NCI-H226 (cell line): ENCODE results near the gene REPS2.
A peak's percentile ranks its signal among the peaks of the same experiment; 100 is the strongest.
"Not testable (repeated sequence)": the region's sequence is repeated elsewhere in the genome, so short reads cannot be mapped to it uniquely, and the experiment has no call there.

ENCODE experiments used
- DNase-seq: peaks from one replicate; pipeline ENCODE4 v3.0.0-alpha.2; 2015

Gene REPS2

DNA sequence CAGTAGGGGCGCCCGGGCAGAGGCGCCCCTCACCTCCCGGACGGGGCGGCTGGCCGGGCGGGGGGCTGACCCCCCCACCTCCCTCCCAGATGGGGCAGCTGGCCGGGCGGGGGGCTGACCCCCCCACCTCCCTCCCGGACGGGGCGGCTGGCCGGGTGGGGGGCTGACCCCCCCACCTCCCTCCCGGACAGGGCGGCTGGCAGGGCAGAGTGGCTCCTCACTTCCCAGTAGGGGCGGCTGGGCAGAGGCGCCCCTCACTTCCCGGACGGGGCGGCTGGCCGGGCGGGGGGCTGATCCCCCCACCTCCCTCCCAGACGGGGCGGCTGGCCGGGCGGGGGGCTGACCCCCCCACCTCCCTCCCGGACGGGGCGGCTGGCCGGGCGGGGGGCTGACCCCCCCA is 18.5 kb downstream of the REPS2 start:
- not testable (repeated sequence) for DNase-seq

DNA sequence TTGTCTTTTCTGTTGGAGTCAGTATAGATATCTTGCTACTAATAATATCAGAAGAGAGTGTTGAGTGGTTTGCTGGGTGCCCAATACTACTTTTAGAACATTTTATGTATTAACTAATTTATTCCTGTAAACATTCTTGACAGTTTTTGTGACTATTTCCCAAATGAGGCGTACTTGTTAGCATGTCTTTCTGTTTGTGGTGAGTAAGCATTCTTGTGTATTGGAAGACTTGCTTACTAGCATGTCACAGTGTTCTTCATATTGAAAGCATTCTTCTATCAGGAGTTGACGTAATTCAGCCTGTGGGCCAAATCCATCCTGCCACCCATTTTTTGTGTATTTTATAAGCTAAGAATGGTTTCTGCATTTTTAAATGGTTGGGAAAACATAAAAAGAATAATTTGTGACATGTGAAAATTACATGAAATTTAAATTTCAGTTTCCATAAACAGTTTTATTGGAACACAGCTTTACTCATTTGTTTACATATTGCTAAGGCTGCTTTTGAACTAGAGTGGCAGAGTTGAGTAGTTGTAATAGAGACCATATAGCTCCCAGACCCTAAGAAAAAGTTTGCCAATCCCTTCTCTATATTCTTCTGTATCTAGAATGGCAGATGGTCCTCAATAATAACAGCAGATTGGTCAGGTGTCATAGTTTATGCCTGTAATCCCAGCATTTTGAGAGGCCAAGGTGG is 20.4 kb downstream of the REPS2 start:
- no peak for DNase-seq

DNA sequence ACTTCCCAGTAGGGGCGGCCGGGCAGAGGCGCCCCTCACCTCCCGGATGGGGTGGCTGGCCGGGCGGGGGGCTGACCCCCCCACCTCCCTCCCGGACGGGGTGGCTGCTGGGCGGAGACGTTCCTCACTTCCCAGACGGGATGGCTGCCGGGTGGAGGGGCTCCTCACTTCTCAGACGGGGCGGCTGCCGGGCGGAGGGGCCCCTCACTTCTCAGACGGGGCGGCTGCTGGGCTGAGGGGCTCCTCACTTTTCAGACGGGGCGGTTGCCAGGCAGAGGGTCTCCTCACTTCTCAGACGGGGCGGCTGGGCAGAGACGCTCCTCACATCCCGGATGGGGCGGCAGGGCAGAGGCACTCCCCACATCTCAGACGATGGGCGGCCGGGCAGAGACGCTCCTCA is 22.3 kb downstream of the REPS2 start:
- not testable (repeated sequence) for DNase-seq

GRCh38 chrX:16970977-16971376 is 24.5 kb downstream of the REPS2 start:
- peak; percentile 47 for DNase-seq

- no peak for DNase-seq
Observed at GRCh38 chrX:16971694-16972093, 25.2 kb downstream of the REPS2 start.

DNA sequence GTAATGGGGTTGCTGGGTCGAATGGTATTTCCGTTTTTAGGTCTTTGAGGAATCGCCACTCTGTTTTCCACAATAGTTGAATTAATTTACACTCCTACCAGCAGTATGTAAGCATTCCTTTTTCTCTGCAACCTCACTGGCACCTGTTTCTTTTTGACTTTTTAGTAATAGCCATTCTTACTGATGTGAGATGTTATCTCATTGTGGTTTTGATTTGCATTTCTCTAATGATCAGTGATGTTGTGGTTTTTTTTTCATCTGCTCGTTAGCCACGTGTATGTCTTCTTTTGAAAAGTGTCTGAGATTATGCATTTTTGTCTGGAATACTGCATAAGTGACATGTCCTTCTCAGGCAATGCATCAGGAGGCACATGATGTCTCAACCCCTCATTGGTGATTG is 28.8 kb downstream of the REPS2 start:
- no peak for DNase-seq

GRCh38 chrX:16977771-16978170 is 31.3 kb downstream of the REPS2 start:
- DNase-seq, result no peak

DNA sequence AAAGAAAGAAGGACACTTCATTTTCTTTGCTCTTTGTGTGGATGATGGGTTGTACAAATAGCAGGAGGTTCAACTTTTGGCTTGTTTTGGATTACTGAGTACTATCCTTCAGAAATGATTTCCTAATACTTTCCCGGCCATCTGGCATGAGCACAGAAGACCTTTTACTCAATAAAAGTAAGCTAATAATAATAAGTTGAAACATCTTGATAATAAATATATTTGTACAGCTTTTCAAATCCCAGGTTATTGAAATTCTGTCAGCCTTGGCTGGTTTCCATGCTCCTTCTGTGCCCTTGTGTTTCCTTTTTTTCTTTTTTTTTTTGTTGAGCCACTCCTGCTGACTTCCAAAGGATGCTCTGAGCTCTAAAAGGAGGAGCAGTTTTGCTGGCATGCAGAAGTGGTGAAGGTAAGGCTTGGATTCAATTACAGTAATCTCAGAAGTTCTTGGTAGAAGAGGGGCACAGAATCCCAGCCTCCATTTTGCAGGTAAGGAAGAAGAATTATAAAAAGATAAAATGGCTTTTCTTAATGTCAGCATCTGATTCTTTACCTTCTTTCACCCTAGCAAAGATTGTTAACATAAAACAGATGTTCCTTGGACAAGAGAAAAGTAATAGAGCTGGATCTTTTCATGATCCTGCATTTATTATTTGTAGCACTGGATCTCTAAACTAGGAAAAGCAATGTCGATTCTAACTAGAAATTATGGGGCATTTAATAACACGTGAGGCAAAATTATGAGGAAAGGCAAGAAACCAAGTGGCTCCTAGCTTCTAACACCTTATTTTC is 31.9 kb downstream of the REPS2 start:
- DNase-seq, result no peak

DNA sequence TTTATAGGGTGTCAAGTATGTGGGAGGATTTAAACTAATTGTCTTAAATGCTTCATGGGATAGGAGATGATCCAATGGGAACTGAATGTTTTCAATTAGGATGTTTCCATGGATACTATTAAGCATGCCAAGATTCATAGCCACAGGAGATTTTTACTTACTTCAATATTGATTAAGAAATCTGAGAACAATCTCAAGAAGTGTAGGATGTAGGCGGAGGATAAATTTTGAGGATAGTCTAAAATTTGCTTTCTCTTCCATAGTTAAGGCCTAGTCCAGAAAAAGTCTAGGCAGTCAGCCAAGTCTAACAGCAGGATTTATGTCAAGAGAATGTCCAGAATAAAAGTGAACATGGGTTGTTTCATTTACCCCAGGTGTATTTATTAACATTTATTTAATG is 32.8 kb downstream of the REPS2 start:
- DNase-seq, result no peak

DNA sequence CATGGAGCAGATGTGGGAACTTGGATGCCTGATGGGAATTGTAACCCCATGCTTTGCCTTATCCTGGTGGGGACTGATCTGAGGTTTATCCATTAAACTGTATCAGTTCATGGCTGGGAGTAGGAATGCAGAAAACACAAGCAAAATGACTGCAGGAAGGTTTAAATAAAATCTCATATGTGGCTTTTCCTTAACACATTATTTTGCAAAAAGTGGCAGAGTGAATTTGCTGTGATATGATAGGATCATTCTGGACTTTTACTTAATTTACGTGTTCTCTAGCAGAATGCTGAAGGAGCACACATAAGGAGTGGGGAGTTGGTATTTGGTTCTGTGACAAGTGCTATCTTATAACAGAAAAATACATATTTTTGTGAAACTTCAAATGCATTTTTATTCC is 34.8 kb downstream of the REPS2 start:
- no peak for DNase-seq

DNA sequence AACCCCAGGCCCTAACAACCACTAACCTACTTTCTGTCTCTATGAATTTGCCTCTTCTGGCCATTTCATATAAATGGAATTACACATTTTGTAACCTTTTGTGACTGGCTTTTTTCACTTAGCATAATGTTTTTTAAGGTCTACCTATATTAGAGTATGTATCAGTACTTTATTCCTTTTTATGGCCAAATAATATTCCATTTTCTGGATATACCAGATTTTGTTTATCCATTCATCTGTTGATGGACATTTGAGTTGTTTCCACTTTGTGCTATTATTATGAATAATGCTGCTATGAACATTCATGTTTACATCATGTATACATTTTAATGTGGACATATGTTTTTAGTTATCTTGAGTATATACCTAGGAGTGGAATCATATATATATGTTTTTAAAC is 35.5 kb downstream of the REPS2 start:
- DNase-seq, result no peak

- no peak for DNase-seq
Observed at GRCh38 chrX:16983051-16983450, 36.6 kb downstream of the REPS2 start.

DNA sequence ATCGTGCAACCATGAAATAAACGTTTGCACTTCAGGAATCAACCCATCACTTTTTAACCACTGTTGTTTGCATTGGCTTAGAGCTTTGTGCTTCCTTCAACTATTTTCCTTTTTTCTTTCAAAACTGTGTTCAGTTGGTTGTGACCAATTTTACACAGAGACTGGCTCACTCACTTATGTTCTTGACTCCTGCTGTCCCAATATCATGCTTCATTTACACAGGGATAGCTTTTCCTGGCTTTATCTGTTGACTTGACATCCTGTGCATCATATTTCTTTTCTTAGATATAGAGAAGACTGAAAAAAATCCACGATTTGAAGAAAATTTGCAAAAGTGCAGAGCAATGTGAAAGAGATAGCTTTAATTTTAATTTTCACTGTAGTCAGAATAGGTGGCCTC is 38.8 kb downstream of the REPS2 start:
- DNase-seq, result no peak

- DNase-seq, result no peak
Observed at GRCh38 chrX:16986169-16986568, 39.7 kb downstream of the REPS2 start.

DNA sequence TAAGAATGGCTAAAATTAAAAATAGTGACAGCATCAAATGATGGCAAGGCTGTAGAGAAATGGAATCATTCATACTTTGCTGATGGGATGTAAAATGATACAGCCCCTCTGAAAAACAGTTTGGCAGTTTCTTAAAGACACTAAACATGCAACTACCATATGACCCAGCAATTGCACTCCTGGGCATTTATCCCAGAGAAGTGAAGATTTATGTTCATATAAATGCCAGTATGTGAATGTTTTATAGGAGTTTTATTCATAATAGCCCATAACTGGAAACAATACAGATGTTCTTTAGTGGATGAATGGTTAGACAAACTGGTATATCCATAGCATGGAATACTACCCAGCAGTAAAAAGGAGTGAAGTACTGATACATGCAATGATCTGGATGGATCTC is 43.3 kb downstream of the REPS2 start:
- no peak for DNase-seq

DNA sequence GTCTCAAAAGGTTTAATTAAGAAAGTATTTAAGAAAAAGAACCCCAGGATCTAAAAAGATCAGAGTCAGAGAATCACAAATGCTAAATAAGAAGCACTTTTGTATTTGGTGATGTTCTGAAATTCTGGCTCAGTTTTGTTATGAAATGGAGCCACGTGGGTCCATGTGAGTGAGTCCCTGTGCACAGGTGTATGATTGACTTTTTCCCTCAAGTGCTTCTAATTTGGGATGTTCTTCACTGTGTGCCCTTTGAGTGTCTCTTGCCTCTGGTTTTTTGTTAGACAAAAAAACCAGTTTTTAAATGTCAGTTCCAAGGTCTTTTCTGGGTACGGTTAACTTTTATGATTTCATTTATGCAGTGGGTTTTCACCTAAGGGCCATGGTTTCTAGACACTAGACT is 44.4 kb downstream of the REPS2 start:
- no peak for DNase-seq

DNA sequence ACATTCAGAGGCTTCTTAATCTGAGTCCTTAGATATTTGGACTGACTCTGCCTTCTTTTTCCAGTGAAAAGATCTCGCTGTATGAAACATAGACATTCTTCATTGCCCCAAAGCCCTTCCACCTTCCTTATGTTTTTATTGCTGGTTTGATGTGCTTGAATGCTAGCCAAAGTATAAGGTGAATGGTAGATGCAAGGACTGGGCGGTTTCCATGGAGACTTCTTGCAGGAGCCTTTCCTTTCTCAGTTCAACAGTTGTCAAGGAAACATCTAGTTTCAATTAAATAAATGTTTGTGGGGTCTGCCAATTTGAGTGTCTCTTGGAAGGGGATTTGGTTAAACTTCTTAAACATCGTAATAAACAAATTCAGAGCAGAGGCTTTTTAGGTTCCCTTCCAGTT is 46.0 kb downstream of the REPS2 start:
- DNase-seq, result no peak

DNA sequence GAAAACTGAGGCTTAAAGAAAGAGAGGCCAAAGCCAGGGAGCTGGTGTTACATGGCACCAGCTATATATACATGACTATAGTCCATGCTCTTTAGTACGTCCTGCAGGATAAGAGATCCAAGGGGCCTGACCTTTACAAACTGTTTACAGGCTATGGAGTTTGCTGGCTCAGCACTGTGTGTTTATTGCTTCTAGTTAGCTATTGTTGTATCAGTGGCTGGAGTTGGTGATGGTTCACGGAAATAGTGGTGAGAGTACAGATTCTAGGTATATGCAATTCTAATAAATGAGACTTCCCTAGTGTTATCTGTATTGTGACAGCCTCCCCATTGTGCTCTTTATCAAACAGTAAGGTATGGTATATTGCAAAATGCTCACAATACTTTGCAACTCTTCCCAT is 46.5 kb downstream of the REPS2 start:
- DNase-seq, result no peak

GRCh38 chrX:16993791-16994318 is 47.4 kb downstream of the REPS2 start:
- DNase-seq, result no peak

- DNase-seq, result no peak
Observed at GRCh38 chrX:16994736-16995135, 48.3 kb downstream of the REPS2 start.

DNA sequence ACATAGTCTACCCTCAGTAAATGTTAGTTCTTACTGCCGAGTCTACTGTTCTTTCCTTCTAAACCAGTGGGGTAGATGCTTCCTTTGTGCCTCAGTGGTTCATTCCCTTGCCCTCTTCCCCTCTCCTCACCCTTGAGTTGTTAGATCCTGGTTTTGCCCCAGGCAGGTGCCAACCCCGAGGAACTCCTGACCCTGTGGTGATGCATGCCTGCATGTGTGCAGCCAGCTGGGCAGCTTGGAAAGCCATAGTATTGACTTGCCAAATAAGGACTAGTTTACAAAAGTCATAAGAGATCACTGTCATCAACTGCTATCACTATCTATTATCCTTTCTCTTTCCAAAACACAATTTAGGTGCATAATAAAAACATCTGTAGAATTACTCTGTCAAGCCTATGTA is 50.9 kb downstream of the REPS2 start:
- DNase-seq, result no peak

DNA sequence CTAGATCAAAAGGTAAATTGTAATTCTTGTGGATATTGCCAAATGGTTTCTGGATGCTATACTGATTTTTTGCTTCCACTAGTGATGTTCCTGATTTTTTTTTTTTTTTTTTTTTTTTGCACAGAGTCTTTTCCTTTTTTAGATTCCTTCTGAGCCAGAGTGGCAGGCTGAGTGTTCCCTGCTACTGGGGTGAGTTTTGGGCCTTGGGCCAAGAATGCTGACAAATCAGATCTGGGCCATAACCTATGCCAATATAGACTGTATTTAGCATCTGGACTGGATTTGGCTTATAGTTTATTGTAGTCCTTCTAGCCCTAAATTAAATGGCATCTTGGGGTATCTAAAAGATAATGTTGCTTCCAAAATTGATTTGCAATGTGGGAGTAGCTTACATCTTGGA is 52.8 kb downstream of the REPS2 start:
- no peak for DNase-seq

DNA sequence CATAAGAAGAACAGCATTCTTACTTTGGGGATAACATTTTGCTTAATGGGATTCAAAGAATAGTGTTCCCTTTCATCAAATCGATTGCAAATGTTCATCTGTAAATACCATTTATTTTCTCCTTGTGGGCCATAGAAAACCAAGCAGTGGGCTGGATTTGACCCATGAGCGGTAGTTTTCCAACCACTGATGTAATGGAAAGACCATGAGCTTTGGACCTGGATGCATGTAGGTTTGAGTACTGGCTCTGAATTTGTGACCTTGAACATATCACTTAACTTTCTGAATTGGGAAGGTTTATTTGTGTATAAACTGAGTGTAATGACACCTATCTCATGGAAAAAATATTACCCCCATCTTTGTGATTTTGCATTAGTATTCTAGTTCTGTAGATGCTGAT is 54.3 kb downstream of the REPS2 start:
- DNase-seq, result no peak

- DNase-seq, result no peak
Observed at GRCh38 chrX:17005712-17006368, 59.4 kb downstream of the REPS2 start.
